Gastrocnemius medialis (tissue), 4 donors: ENCODE data around the gene PRDM15. TPM values are rescaled to one million over a fixed set of nuclear protein-coding genes. Genes with fewer than 3 reads are reported as not detected.

Source experiments
- ATAC-seq, 2 donors: fragments of 150-250 bp; one replicate each; pipeline ENCODE4 v1.9.1; 2016
- DNase-seq, 2 donors: peaks; one replicate each; pipeline ENCODE4 v3.0.0-alpha.2; 2019
- H3K27ac ChIP-seq, 4 donors: fragments of 200-600 bp; sonication (generic); 1 replicate in 1 of 4; 2 replicates in 3 of 4; pipeline ENCODE4 v1.5.1; 2016 to 2018; ENCODE audit warnings: mild to moderate bottlenecking in 2 of 4, moderate library complexity in 1 of 4
- H3K27me3 ChIP-seq, 3 donors: fragments of 200-600 bp; sonication (generic) in 2 of 3; 1 replicate in 1 of 3; 2 replicates in 2 of 3; pipeline versions ENCODE4 v1.5.1 to v1.6.0; 2016 to 2019; ENCODE audit warnings: mild to moderate bottlenecking in 1 of 3, moderate library complexity in 1 of 3
- H3K36me3 ChIP-seq, 2 donors: fragments of 200-600 bp; sonication (generic) in 1 of 2; one replicate each; pipeline ENCODE4 v1.5.1; 2017 to 2018
- H3K4me1 ChIP-seq, 2 donors: fragments of 200-600 bp; sonication (generic) in 1 of 2; one replicate each; pipeline ENCODE4 v1.5.1; 2016 to 2017; ENCODE audit warnings: mild to moderate bottlenecking in 2 of 2
- H3K4me3 ChIP-seq, 4 donors: fragments of 200-600 bp; sonication (generic) in 3 of 4; 1 replicate in 1 of 4; 2 replicates in 3 of 4; pipeline ENCODE4 v1.5.1; 2016 to 2019; ENCODE audit warnings: mild to moderate bottlenecking in 2 of 4
- H3K9me3 ChIP-seq, 3 donors: fragments of 200-600 bp; sonication (generic) in 2 of 3; 1 replicate in 1 of 3; 2 replicates in 2 of 3; pipeline ENCODE4 v1.5.1; 2016 to 2019
- POLR2A ChIP-seq, 2 donors: fragments of 450-650 bp; IDR thresholded peaks; one replicate each; pipeline ENCODE4 v1.6.1; 2017; ENCODE audit warnings: antibody characterized with exemption in 2 of 2, mild to moderate bottlenecking in 2 of 2, moderate library complexity in 2 of 2
- in situ Hi-C, 4 donors: fragments of 200-750 bp; cut with MboI; loops; one replicate each; pipeline versions ENCODE4 v1.15.0 to v1.8.0; 2017; ENCODE audit warnings: low sequenced_read_pairs in 4 of 4
- intact Hi-C: fragments of 100-400 bp; cut with DNase I; formaldehyde crosslinking; loops from one replicate; pipeline ENCODE4 v1.15.1; 2023; ENCODE audit warnings: low total_unique reads
- total RNA-seq, 4 donors: library from RNA; depleted of rRNA; stranded (reverse); fragments of >200 nt; gene quantifications; one replicate each; pipeline versions ENCODE4 v1.1.0 to v1.2.3, GENCODE V29; 2016
- TF ChIP-seq, protein P1 (sequence below), 5 experiments: fragments of 450-650 bp in 3 of 5; fragments of 200-600 bp in 2 of 5; sonication (generic) in 2 of 5; IDR thresholded peaks in 4 of 5; conservative IDR thresholded peaks in 1 of 5; 1 replicate in 4 of 5; 2 replicates in 1 of 5; pipeline ENCODE4 v1.5.1; 2016 to 2019; ENCODE audit warnings: antibody characterized with exemption in 5 of 5, mild to moderate bottlenecking in 3 of 5, moderate library complexity in 3 of 5

Gene PRDM15
- total RNA-seq, 4 donors from 2014 or later = 4.4 to 13.6 (median 5.4) TPM

DNA sequence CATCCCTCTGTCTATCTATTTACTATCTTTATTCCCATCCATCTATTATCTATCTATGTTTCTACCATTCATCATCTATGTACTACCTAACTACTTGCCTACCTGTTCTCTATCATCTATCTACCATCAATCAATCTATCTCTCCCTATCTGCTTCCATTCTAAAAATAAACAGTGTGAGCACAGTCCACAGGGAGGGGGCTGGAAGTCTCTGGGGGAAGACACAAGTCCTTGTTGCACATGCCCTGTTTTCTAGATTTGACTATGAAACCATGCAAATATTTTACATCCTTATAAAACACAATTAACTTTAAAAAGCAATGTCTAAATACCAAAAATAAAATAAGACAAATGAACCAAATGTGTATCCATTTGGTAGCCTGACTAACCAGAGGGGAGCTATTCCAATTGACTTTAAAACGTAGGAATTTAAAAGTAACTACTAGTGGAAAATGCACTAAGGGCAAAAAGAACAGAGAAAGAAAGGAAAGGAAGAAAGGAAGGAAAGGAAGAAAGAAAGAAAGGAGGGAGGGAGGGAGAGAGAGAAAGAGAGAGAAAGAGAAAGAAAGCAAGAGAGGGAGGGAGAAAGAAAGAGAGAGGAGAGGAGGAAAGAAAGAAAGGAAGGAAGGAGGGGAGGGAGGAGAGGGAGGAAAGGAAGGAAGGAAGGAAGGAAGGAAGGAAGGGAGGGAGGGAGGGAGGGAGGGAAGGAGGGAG is 98.7 kb downstream of the PRDM15 start:
- Histone ChIP-seq H3K4me1 (peaks cover 0 to 6% of the 10 kb centered on the region in 2 donors), H3K4me3 (no peak overlapping the region), H3K9me3 (no peaks in the 10 kb centered on the region), H3K27ac (no peak overlapping the region), H3K27me3 (peaks cover 36 to 53% (median 38%) of the 10 kb centered on the region in 3 donors), H3K36me3 (no peaks in the 10 kb centered on the region)
- DNase-seq = no peak
- TF ChIP-seq, protein P1, sequence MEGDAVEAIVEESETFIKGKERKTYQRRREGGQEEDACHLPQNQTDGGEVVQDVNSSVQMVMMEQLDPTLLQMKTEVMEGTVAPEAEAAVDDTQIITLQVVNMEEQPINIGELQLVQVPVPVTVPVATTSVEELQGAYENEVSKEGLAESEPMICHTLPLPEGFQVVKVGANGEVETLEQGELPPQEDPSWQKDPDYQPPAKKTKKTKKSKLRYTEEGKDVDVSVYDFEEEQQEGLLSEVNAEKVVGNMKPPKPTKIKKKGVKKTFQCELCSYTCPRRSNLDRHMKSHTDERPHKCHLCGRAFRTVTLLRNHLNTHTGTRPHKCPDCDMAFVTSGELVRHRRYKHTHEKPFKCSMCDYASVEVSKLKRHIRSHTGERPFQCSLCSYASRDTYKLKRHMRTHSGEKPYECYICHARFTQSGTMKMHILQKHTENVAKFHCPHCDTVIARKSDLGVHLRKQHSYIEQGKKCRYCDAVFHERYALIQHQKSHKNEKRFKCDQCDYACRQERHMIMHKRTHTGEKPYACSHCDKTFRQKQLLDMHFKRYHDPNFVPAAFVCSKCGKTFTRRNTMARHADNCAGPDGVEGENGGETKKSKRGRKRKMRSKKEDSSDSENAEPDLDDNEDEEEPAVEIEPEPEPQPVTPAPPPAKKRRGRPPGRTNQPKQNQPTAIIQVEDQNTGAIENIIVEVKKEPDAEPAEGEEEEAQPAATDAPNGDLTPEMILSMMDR (IDR thresholded peaks at IDR 0.05 in 4 of 5, conservative IDR thresholded peaks at IDR 0.05 in 1 of 5) = no peak
- no peak for TF ChIP-seq POLR2A (IDR thresholded peaks at IDR 0.05)
- no peak for ATAC-seq
- intact Hi-C loops = no loop called here
- in situ Hi-C loops = no loop called here

DNA sequence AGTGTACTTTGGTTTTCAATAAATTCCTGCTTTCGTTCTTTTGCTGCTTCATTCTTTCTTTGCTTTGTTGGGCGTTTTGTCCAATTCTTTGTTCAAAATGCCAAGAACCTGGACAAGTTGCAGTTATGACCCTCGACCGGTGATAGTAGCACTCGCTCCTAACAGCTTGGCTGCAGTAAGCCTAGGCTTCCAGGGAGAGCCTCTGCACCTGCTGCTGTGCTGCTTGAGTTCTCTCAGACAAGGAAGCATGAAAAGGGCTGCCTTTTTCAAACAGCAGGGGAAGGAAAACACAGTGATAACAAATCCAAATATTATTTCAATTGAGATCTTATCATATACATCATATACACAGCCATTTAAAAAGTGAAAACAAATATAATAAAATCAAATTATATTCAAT is 99.5 kb downstream of the PRDM15 start:
- H3K36me3 ChIP-seq = no peaks in the 10 kb centered on the region
- no peaks in the 10 kb centered on the region for H3K9me3 ChIP-seq
- H3K4me1 ChIP-seq = peaks cover 0 to 6% of the 10 kb centered on the region in 2 donors
- H3K4me3 ChIP-seq = no peak overlapping the region
- H3K27ac ChIP-seq = no peak overlapping the region
- in situ Hi-C loops (loop anchor here (5.0 to 10.0 kb wide), 2 partner anchors 165 to 172 kb away; no protein-coding TSS in a partner anchor), intact Hi-C loops (loop anchor here (5.0 kb wide), 1 partner anchor 497 kb away; no protein-coding TSS in a partner anchor)
- DNase-seq (no peak), ATAC-seq (no peak)
- peaks cover 32 to 51% (median 33%) of the 10 kb centered on the region in 3 donors for H3K27me3 ChIP-seq
- TF ChIP-seq, protein P1 (IDR thresholded peaks at IDR 0.05 in 4 of 5, conservative IDR thresholded peaks at IDR 0.05 in 1 of 5) = no peak
- no peak for TF ChIP-seq POLR2A (IDR thresholded peaks at IDR 0.05)

DNA sequence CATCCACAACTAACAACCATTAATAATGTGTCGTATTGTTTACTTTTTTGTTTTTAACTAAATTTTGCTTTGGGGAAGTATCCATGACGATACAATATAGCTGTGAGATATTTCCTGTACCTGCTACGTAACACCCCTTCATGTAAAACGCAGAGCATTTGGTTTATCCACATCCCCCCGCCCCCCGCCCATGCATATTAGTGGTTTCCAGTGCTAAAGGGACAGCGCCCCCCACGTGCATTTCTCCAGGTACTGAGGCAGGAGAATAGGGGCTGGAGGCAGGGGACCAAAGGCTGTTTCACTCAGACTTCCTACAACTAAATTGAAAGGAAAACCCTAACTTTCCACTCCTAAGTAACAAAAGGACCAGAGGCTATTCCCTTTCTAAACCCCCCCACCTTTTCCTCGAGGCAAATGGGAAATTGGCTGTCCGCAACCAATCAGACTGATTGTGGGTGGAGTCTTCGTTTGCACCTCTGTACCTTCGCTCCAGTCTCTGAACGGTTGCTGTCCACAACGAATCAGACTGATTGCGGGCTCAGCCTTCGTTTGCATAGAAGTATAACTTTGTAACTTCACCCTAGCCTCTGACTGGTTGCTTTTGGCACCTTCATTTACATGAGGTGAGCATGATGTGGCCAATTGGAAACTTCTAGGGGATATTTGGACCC is 100.1 kb downstream of the PRDM15 start:
- in situ Hi-C loops = loop anchor here (5.0 to 10.0 kb wide), 2 partner anchors 164 to 172 kb away; no protein-coding TSS in a partner anchor
- H3K27me3 ChIP-seq = peaks cover 26 to 49% (median 27%) of the 10 kb centered on the region in 3 donors

DNA sequence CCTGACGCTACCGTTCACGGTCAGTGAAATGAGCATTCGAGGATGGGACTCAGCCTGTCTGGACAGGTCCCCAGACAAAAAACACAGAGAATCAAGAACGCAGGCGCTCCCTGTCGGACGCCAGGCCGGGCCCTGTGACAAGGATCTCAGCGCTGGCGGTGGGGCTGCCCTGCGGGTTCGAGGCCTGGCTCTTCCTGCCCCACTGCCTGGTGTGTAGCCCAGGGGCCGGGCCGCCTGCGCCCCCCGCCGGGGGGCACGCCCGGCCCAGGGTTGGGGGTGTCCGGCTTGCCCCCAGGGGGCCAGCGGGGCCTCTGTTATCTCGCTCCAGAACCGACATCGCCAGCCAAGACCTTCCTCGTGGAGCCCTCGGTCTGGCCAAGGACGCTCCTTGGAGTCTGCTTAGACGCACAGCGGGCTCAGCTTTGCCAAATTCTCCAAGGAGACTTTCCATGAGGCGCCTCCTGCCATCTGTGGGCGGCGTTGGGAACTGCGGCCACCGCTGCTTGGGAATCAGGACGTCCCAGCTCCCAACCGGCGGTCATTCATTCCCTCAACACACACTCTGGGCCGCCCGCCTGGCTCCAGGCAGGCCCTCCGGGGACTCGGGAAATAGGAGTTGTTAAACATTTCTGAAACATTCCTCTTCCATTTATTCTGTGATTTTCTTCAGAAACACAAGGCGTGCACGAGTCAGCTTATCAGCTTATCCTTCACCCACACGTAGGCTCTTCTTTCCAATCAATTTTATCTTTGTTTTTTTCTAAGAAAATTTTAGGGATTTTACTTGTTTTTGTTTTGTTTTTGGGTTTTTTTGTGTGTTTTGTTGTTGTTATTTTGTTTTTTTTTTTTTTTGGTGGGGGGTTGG is 101.0 kb downstream of the PRDM15 start:
- H3K27ac ChIP-seq = no peak overlapping the region
- intact Hi-C loops = loop anchor here (1.0 to 5.0 kb wide), 2 partner anchors 166 to 496 kb away; no protein-coding TSS in a partner anchor
- no peak overlapping the region for H3K4me3 ChIP-seq
- peaks cover 0 to 6% of the 10 kb centered on the region in 2 donors for H3K4me1 ChIP-seq
- H3K9me3 ChIP-seq = no peaks in the 10 kb centered on the region
- in situ Hi-C loops = loop anchor here (5.0 to 10.0 kb wide), 2 partner anchors 163 to 171 kb away; no protein-coding TSS in a partner anchor
- H3K27me3 ChIP-seq = peaks cover 19 to 43% (median 20%) of the 10 kb centered on the region in 3 donors
- TF ChIP-seq, protein P1 (IDR thresholded peaks at IDR 0.05 in 4 of 5, conservative IDR thresholded peaks at IDR 0.05 in 1 of 5) = peak; percentile 61 to 89 (median 79)
- TF ChIP-seq POLR2A (IDR thresholded peaks at IDR 0.05) = no peak
- no peaks in the 10 kb centered on the region for H3K36me3 ChIP-seq
- ATAC-seq (peak; percentile 84 to 92), DNase-seq (peak; percentile 60 to 73)

More for the DNA sequence above, 100.1 kb downstream of the PRDM15 start:
- H3K9me3 ChIP-seq = no peaks in the 10 kb centered on the region
- H3K4me1 ChIP-seq = peaks cover 0 to 6% of the 10 kb centered on the region in 2 donors
- H3K27ac ChIP-seq = no peak overlapping the region
- ATAC-seq = no peak
- intact Hi-C loops = loop anchor here (1.0 to 5.0 kb wide), 2 partner anchors 167 to 497 kb away; no protein-coding TSS in a partner anchor
- no peak for TF ChIP-seq POLR2A (IDR thresholded peaks at IDR 0.05)
- TF ChIP-seq, protein P1 (IDR thresholded peaks at IDR 0.05 in 4 of 5, conservative IDR thresholded peaks at IDR 0.05 in 1 of 5) = no peak
- H3K4me3 ChIP-seq = no peak overlapping the region
- DNase-seq = no peak
- no peaks in the 10 kb centered on the region for H3K36me3 ChIP-seq
